Measurements from ENCODE around the gene CXCL1. TPM values are rescaled to one million over a fixed set of nuclear protein-coding genes. Genes with fewer than 3 reads are reported as not detected.

CXCL1 gene
- total RNA-seq, 1 donor from 2014 or later, result 0.72 TPM

GRCh38 chr4:73870260-73870659, 1.1 kb downstream of the CXCL1 start:
- DNase-seq (ENCODE audit: low spot score), result no peak
- peak overlapping the region; percentile 20 for H3K4me3 Mint-ChIP-seq (ENCODE audit: unreplicated experiment)
- peaks cover 57% of the 10 kb centered on the region for H3K27me3 Mint-ChIP-seq (ENCODE audit: low read depth)
- H3K4me1 Mint-ChIP-seq (ENCODE audit: low read depth), result peaks cover 19% of the 10 kb centered on the region
- H3K9me3 Mint-ChIP-seq (ENCODE audit: low read depth), result no peaks in the 10 kb centered on the region
- TF ChIP-seq CTCF (IDR thresholded peaks at IDR 0.05), result no peak
- no peak overlapping the region for H3K27ac Mint-ChIP-seq (ENCODE audit: unreplicated experiment)
- no peaks in the 10 kb centered on the region for H3K36me3 Mint-ChIP-seq (ENCODE audit: low read depth)

DNA sequence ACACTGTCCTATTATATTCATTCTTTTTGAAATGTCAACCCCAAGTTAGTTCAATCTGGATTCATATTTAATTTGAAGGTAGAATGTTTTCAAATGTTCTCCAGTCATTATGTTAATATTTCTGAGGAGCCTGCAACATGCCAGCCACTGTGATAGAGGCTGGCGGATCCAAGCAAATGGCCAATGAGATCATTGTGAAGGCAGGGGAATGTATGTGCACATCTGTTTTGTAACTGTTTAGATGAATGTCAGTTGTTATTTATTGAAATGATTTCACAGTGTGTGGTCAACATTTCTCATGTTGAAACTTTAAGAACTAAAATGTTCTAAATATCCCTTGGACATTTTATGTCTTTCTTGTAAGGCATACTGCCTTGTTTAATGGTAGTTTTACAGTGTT, 1.6 kb downstream of the CXCL1 start:
- no peaks in the 10 kb centered on the region for H3K9me3 Mint-ChIP-seq (ENCODE audit: low read depth)
- TF ChIP-seq CTCF (IDR thresholded peaks at IDR 0.05), result no peak
- no peak overlapping the region for H3K27ac Mint-ChIP-seq (ENCODE audit: unreplicated experiment)
- H3K4me3 Mint-ChIP-seq (ENCODE audit: unreplicated experiment), result no peak overlapping the region
- peaks cover 19% of the 10 kb centered on the region for H3K4me1 Mint-ChIP-seq (ENCODE audit: low read depth)
- H3K36me3 Mint-ChIP-seq (ENCODE audit: low read depth), result no peaks in the 10 kb centered on the region
- no peak for DNase-seq (ENCODE audit: low spot score)
- peaks cover 55% of the 10 kb centered on the region for H3K27me3 Mint-ChIP-seq (ENCODE audit: low read depth)

GRCh38 chr4:73871511-73872310, 2.5 kb downstream of the CXCL1 start:
- DNase-seq (ENCODE audit: low spot score), result no peak
- no peak for TF ChIP-seq CTCF (IDR thresholded peaks at IDR 0.05)
- Mint-ChIP-seq H3K36me3 (ENCODE audit: low read depth) (no peaks in the 10 kb centered on the region), H3K4me3 (ENCODE audit: unreplicated experiment) (no peak overlapping the region), H3K4me1 (ENCODE audit: low read depth) (peaks cover 19% of the 10 kb centered on the region), H3K27me3 (ENCODE audit: low read depth) (peaks cover 54% of the 10 kb centered on the region), H3K27ac (ENCODE audit: unreplicated experiment) (no peak overlapping the region), H3K9me3 (ENCODE audit: low read depth) (no peaks in the 10 kb centered on the region)

DNA sequence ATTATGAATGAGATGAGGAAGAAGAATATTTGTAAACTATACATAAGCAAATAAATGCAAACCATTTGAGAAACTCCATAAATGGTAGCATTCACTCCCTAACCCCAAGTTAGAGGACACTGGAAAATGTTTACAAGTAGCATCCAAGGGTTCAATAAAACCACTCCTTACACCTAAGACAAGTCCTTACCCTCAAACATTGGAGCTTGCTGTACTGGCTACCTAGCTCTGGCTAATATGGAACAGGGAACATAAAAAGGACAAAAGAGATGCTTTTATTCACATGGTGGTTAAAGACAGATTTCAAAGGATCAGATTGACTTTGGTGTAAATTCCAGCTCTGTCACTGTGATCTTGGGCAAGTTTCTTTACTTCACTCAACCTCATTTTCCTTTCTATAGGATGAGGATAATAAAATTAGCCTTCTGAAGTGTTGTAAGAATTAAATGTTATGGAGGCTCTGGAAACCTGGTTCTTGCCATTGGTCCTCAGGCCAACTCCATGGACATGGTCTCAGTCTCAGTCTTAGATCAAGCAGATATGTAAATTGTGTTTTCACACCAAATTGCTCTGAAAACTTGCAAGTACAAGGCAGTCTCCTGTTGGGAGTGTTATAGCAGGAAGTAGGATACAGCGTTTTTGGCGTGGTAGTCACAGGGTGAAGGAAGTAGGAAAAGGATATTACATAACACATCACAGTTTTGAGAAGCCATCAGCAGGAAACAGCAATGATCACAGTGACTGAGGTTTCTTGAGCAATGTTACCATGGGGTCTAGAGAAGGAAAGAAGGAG, 3.3 kb downstream of the CXCL1 start:
- peaks cover 51% of the 10 kb centered on the region for H3K27me3 Mint-ChIP-seq (ENCODE audit: low read depth)
- no peak overlapping the region for H3K27ac Mint-ChIP-seq (ENCODE audit: unreplicated experiment)
- no peaks in the 10 kb centered on the region for H3K36me3 Mint-ChIP-seq (ENCODE audit: low read depth)
- no peak for DNase-seq (ENCODE audit: low spot score)
- no peak overlapping the region for H3K4me3 Mint-ChIP-seq (ENCODE audit: unreplicated experiment)
- no peaks in the 10 kb centered on the region for H3K9me3 Mint-ChIP-seq (ENCODE audit: low read depth)
- no peak for TF ChIP-seq CTCF (IDR thresholded peaks at IDR 0.05)
- peaks cover 19% of the 10 kb centered on the region for H3K4me1 Mint-ChIP-seq (ENCODE audit: low read depth)

DNA sequence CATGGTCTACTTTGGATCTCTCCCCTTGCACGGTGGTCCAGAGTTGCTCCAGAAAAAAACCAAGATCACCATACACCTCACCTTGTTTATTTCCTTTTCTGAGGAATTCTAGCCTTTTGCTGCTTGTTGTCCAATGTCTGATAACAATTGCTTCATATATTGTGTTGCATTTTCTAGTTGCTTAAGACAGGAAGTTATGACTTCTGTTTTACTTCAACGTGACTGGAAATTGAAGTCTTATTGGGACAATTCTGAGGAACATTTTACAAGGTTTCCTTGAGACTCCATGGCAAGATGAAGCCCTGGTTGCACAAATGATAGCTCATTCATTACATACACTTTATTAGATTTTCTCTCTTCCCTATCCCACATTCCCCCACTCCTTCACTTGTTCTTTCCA, 5.2 kb downstream of the CXCL1 start:
- no peak for TF ChIP-seq CTCF (IDR thresholded peaks at IDR 0.05)
- Mint-ChIP-seq H3K36me3 (ENCODE audit: low read depth) (no peaks in the 10 kb centered on the region), H3K27ac (ENCODE audit: unreplicated experiment) (no peak overlapping the region), H3K9me3 (ENCODE audit: low read depth) (no peaks in the 10 kb centered on the region), H3K4me3 (ENCODE audit: unreplicated experiment) (no peak overlapping the region), H3K4me1 (ENCODE audit: low read depth) (peaks cover 6% of the 10 kb centered on the region), H3K27me3 (ENCODE audit: low read depth) (peaks cover 52% of the 10 kb centered on the region)
- no peak for DNase-seq (ENCODE audit: low spot score)

Data from chondrocyte (in vitro differentiated cells).